Naive B cell (primary cell): ENCODE measurements around the gene ATG4A. TPM values are rescaled to one million over a fixed set of nuclear protein-coding genes. Genes with fewer than 3 reads are reported as not detected.
A peak's percentile ranks its signal among the peaks of the same experiment; 100 is the strongest.

ENCODE experiments used
- ATAC-seq, 2 donors: fragments of 150-1000 bp; cut with Tn5 transposase; 2 replicates each; pipeline ENCODE4 v1.10.0; 2021; ENCODE audit warnings: low read depth in 2 of 2, mild to moderate bottlenecking in 2 of 2, moderate library complexity in 2 of 2
- DNase-seq: peaks from one replicate; pipeline ENCODE4 v3.0.0; 2022
- H3K27ac Mint-ChIP-seq, 6 donors: one replicate each; pipeline ENCODE4 v1.8.0; 2020 to 2022; ENCODE audit warnings: mild to moderate bottlenecking in 6 of 6, mixed read lengths in 6 of 6, moderate library complexity in 5 of 6, inconsistent platforms in 2 of 6
- H3K27me3 Mint-ChIP-seq, 3 donors: one replicate each; pipeline ENCODE4 v1.8.0; 2021 to 2022; ENCODE audit warnings: mixed read lengths in 3 of 3, mild to moderate bottlenecking in 1 of 3
- H3K36me3 Mint-ChIP-seq, 2 donors: one replicate each; pipeline ENCODE4 v1.8.0; 2020 to 2022; ENCODE audit warnings: mixed read lengths in 2 of 2, inconsistent platforms in 1 of 2, mild to moderate bottlenecking in 1 of 2
- H3K4me1 Mint-ChIP-seq, 3 donors: one replicate each; pipeline ENCODE4 v1.8.0; 2020 to 2022; ENCODE audit warnings: mixed read lengths in 3 of 3, inconsistent platforms in 1 of 3, mild to moderate bottlenecking in 1 of 3, moderate library complexity in 1 of 3
- H3K4me3 Mint-ChIP-seq, 8 donors: one replicate each; pipeline ENCODE4 v1.8.0; 2020 to 2022; ENCODE audit warnings: mild to moderate bottlenecking in 8 of 8, mixed read lengths in 8 of 8, moderate library complexity in 8 of 8, inconsistent platforms in 2 of 8
- H3K9me3 Mint-ChIP-seq, 7 donors: one replicate each; pipeline ENCODE4 v1.8.0; 2020 to 2022; ENCODE audit warnings: mixed read lengths in 7 of 7, mild to moderate bottlenecking in 5 of 7, inconsistent platforms in 2 of 7, moderate library complexity in 1 of 7
- polyA plus RNA-seq, 6 donors: library from polyadenylated mRNA; unstranded; fragments of 300-500 nt; fragmentation: Illumina TruSeq; gene quantifications; one replicate each; pipeline ENCODE4 v1.2.3, GENCODE V29; 2021; ENCODE audit warnings: low read depth in 6 of 6

The ATG4A gene
- polyA plus RNA-seq, 6 donors from 2014 or later = 11.8 to 31.1 (median 18.4) TPM

GRCh38 chrX:108088511-108088910 is 3.1 kb upstream of the ATG4A start:
- Mint-ChIP-seq H3K36me3 (no peaks in the 10 kb centered on the region), H3K9me3 (no peaks in the 10 kb centered on the region), H3K27me3 (no peaks in the 10 kb centered on the region), H3K27ac (peak overlapping the region in 1 of 6 donors; percentile 59), H3K4me3 (peak overlapping the region in 1 of 8 donors; percentile 63), H3K4me1 (no peaks in the 10 kb centered on the region)
- ATAC-seq (no peak), DNase-seq (no peak)

DNA sequence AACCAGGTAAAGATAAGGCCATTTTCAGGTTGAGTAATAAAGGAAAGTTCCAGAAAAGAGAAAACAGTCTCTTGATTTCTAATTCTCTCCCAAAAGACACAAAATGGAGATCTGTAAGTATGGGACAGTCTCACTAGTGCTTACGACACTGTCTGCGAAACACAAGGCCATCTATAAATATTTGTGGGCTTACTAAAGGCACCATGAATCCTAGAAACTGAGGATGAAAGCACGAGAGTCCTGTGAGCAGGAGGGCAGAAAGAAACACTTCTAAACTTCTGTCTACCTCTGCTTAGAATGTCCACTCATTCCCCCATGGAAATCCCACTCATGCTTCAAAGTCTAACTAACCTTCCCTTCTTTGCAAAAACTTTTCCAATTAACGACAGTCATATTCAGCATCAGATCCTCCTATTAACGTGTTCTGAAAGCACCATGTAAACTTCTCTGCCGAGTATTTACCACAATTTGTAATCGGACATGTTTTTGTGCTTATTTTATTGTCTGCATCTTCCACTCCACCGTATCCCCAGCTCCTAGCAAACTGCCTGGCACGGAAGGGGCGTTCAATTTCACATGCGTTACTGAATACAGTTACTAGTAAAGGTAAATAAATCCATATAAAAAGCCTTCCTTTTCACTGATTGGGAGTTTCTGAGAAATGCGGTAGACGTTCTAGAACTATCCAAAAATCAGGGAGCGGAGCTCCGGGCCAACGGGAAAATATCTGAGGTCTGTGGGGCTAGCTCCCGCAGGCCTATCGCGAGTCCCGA is 901 bp upstream of the ATG4A start:
- ATAC-seq = no peak
- Mint-ChIP-seq H3K4me3 (no peak overlapping the region), H3K9me3 (no peaks in the 10 kb centered on the region), H3K4me1 (no peaks in the 10 kb centered on the region), H3K27ac (no peak overlapping the region), H3K27me3 (no peaks in the 10 kb centered on the region), H3K36me3 (no peaks in the 10 kb centered on the region)
- no peak for DNase-seq

DNA sequence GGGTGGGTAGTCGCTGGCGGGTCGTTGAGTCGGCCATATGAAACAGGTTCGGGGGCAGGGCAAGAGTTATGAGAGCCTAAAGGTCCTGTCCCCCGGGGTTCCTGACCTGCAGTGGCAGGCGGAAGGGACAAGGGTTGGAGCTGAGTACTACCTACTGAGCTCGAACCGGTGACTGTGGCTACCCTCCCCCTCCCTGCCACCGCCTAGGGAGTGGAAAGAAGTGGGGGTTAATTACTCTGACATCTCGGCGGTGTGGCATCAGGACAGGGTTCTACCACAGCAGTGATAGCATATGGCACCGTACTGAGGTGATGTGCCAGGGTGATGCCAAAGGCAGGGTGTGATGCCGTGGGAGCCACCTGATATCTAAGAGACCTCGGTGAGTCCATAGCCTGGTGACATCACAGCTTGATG is 307 bp downstream of the ATG4A start:
- ATAC-seq = peak; percentile 3 to 8
- Mint-ChIP-seq H3K27me3 (no peaks in the 10 kb centered on the region), H3K36me3 (no peaks in the 10 kb centered on the region), H3K4me3 (no peak overlapping the region), H3K4me1 (no peaks in the 10 kb centered on the region), H3K9me3 (no peaks in the 10 kb centered on the region), H3K27ac (no peak overlapping the region)
- no peak for DNase-seq

GRCh38 chrX:108097380-108097779 is 5.8 kb downstream of the ATG4A start:
- H3K4me1 Mint-ChIP-seq = no peaks in the 10 kb centered on the region
- H3K27ac Mint-ChIP-seq = no peak overlapping the region

GRCh38 chrX:108105473-108105872 is 13.9 kb downstream of the ATG4A start:
- Mint-ChIP-seq H3K27ac (no peak overlapping the region), H3K4me3 (peak overlapping the region in 1 of 8 donors; percentile 35), H3K27me3 (no peaks in the 10 kb centered on the region), H3K36me3 (peaks cover 7 to 8% of the 10 kb centered on the region in 2 donors), H3K4me1 (peaks cover 4 to 18% (median 7%) of the 10 kb centered on the region in 3 donors), H3K9me3 (peaks cover 0 to 6% (median under 1%) of the 10 kb centered on the region in 7 donors)
- DNase-seq (no peak), ATAC-seq (no peak)

More at GRCh38 chrX:108097380-108097779, 5.8 kb downstream of the ATG4A start:
- DNase-seq = no peak
- H3K4me3 Mint-ChIP-seq = no peak overlapping the region
- H3K36me3 Mint-ChIP-seq = no peaks in the 10 kb centered on the region
- H3K9me3 Mint-ChIP-seq = no peaks in the 10 kb centered on the region
- H3K27me3 Mint-ChIP-seq = no peaks in the 10 kb centered on the region
- no peak for ATAC-seq

DNA sequence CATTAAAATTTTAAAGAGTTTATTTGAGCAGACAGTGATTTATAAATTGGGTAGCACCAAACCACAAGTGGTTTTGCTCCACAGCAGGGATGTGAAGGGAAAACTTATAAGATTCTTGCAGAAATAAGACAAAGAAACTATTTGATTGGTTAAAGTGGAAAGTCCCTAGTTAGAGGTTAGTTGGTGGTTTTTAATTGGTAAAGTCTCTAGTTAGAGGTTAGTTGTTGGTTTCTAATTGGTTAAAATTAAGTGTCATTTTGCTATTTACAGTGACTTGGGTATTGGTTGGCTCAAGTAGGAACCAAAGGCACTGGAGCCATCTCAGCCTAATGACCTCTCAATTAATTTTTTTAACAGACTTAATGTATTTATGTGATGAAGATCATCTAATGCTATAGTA is 23.0 kb downstream of the ATG4A start:
- peaks cover 0 to 12% (median 0%) of the 10 kb centered on the region in 3 donors for H3K4me1 Mint-ChIP-seq
- DNase-seq (no peak), ATAC-seq (no peak)
- H3K4me3 Mint-ChIP-seq = no peak overlapping the region
- peaks cover 3 to 11% of the 10 kb centered on the region in 2 donors for H3K36me3 Mint-ChIP-seq
- H3K27ac Mint-ChIP-seq = no peak overlapping the region
- H3K9me3 Mint-ChIP-seq = peaks cover 0 to 11% (median 4%) of the 10 kb centered on the region in 7 donors
- no peaks in the 10 kb centered on the region for H3K27me3 Mint-ChIP-seq

DNA sequence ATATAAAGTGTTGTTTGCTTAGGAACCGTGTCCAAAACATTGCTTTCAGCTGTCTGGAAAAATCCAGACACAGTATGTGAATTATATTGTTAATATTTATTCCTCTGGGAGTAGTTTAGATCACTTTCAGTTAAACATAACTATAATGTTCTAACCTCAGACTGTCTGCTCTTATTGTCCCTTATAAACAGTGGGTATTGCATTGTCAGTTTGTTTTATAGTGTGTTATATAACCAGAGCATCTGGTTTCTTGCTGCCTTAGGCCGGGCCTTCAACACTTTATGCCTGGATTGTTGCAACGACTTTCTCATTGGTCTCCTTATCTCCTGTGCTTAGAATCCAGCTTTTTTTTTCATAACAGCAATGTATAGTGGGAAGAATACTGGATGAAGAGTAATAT is 26.4 kb downstream of the ATG4A start:
- Mint-ChIP-seq H3K9me3 (peaks cover 0 to 8% (median 2%) of the 10 kb centered on the region in 7 donors), H3K4me3 (no peak overlapping the region), H3K36me3 (peaks cover 3 to 8% of the 10 kb centered on the region in 2 donors), H3K27ac (no peak overlapping the region), H3K4me1 (peaks cover 0 to 12% (median 0%) of the 10 kb centered on the region in 3 donors), H3K27me3 (no peaks in the 10 kb centered on the region)
- DNase-seq (no peak), ATAC-seq (no peak)

- ATAC-seq (no peak), DNase-seq (no peak)
- no peak overlapping the region for H3K4me3 Mint-ChIP-seq
- peaks cover 0 to 5% (median 0%) of the 10 kb centered on the region in 3 donors for H3K4me1 Mint-ChIP-seq
- H3K9me3 Mint-ChIP-seq = no peaks in the 10 kb centered on the region
- H3K36me3 Mint-ChIP-seq = no peaks in the 10 kb centered on the region
- H3K27ac Mint-ChIP-seq = no peak overlapping the region
- no peaks in the 10 kb centered on the region for H3K27me3 Mint-ChIP-seq
Observed at GRCh38 chrX:108121291-108121690, 29.7 kb downstream of the ATG4A start.

GRCh38 chrX:108122748-108123147 is 31.2 kb downstream of the ATG4A start:
- H3K27ac Mint-ChIP-seq = no peak overlapping the region
- ATAC-seq (no peak), DNase-seq (no peak)
- no peaks in the 10 kb centered on the region for H3K9me3 Mint-ChIP-seq
- H3K4me1 Mint-ChIP-seq = no peaks in the 10 kb centered on the region
- no peak overlapping the region for H3K4me3 Mint-ChIP-seq
- no peaks in the 10 kb centered on the region for H3K27me3 Mint-ChIP-seq
- no peaks in the 10 kb centered on the region for H3K36me3 Mint-ChIP-seq

GRCh38 chrX:108123591-108124366 is 32.2 kb downstream of the ATG4A start:
- H3K4me1 Mint-ChIP-seq = no peaks in the 10 kb centered on the region
- H3K36me3 Mint-ChIP-seq = peaks cover 0 to 2% of the 10 kb centered on the region in 2 donors
- no peak overlapping the region for H3K4me3 Mint-ChIP-seq
- no peaks in the 10 kb centered on the region for H3K27me3 Mint-ChIP-seq
- ATAC-seq (no peak), DNase-seq (no peak)
- H3K9me3 Mint-ChIP-seq = no peaks in the 10 kb centered on the region
- no peak overlapping the region for H3K27ac Mint-ChIP-seq

DNA sequence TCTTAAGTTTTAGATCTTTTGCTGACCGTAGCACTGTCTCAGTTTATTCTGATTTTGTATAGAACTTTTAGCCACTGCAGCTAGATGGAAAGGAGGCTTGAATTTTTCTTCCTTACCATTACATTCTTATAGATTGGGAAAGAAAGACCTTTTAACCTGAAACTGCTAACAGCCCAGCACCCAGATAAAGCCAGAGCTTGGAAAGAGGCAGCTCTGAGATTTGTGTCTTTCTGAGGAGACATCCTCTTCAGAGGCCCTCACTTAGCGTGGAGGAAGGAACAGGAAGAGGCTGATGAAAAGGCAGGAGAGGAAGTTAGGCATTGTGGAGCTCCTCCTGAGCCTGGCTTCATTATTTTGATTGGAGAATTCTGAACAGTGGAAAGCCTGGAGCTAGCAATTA is 35.1 kb downstream of the ATG4A start:
- ATAC-seq = no peak
- H3K4me1 Mint-ChIP-seq = no peaks in the 10 kb centered on the region
- H3K27me3 Mint-ChIP-seq = no peaks in the 10 kb centered on the region
- no peak overlapping the region for H3K4me3 Mint-ChIP-seq
- no peaks in the 10 kb centered on the region for H3K9me3 Mint-ChIP-seq
- H3K27ac Mint-ChIP-seq = no peak overlapping the region
- peaks cover 0 to 14% of the 10 kb centered on the region in 2 donors for H3K36me3 Mint-ChIP-seq
- no peak for DNase-seq

- H3K36me3 Mint-ChIP-seq = peaks cover 0 to 14% of the 10 kb centered on the region in 2 donors
- H3K27ac Mint-ChIP-seq = peak overlapping the region in 1 of 6 donors; percentile 77
- no peaks in the 10 kb centered on the region for H3K27me3 Mint-ChIP-seq
- ATAC-seq (no peak), DNase-seq (no peak)
- H3K4me1 Mint-ChIP-seq = no peaks in the 10 kb centered on the region
- no peak overlapping the region for H3K4me3 Mint-ChIP-seq
- H3K9me3 Mint-ChIP-seq = no peaks in the 10 kb centered on the region
Observed at GRCh38 chrX:108127152-108127551, 35.6 kb downstream of the ATG4A start.

- Mint-ChIP-seq H3K27ac (no peak overlapping the region), H3K27me3 (no peaks in the 10 kb centered on the region), H3K36me3 (peaks cover 0 to 19% of the 10 kb centered on the region in 2 donors), H3K4me3 (no peak overlapping the region), H3K4me1 (no peaks in the 10 kb centered on the region), H3K9me3 (no peaks in the 10 kb centered on the region)
- DNase-seq = no peak
- ATAC-seq = no peak
Observed at GRCh38 chrX:108130889-108131288, 39.3 kb downstream of the ATG4A start.

DNA sequence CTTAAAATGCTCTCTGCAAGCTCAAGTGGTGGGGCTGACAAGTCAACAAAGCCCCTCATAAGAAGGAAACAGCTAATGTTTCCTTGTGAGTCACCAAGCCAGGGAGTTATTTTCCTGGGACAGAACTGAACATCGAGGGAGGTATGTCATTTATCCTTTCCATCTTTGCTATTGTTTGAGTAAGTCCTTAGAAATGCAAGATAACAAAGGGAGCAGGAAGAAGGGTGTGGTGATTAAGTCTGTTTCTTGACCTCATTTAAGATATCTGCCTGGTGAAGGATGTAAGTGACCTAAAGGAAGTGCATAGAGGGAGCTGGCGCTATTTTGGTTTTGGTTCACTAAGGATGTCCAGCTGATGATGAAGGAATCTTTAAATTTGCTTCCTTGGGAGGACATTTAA is 39.9 kb downstream of the ATG4A start:
- H3K4me1 Mint-ChIP-seq = no peaks in the 10 kb centered on the region
- ATAC-seq (no peak), DNase-seq (no peak)
- no peaks in the 10 kb centered on the region for H3K27me3 Mint-ChIP-seq
- no peaks in the 10 kb centered on the region for H3K9me3 Mint-ChIP-seq
- no peak overlapping the region for H3K27ac Mint-ChIP-seq
- no peak overlapping the region for H3K4me3 Mint-ChIP-seq
- peaks cover 0 to 19% of the 10 kb centered on the region in 2 donors for H3K36me3 Mint-ChIP-seq
